Measurements from ENCODE around the gene RUBCNL.

RUBCNL gene

GRCh38 chr13:46314587-46314986 is 72.5 kb downstream of the RUBCNL start:
- DNase-seq (ENCODE audit: low read depth, low spot score): no peak

GRCh38 chr13:46313432-46314257 is 73.4 kb downstream of the RUBCNL start:
- H3K27ac ChIP-seq: no peak overlapping the region
- DNase-seq (ENCODE audit: low read depth, low spot score): no peak

More at GRCh38 chr13:46314587-46314986, 72.5 kb downstream of the RUBCNL start:
- H3K27ac ChIP-seq: no peak overlapping the region

- no peak for DNase-seq (ENCODE audit: low read depth, low spot score)
- H3K27ac ChIP-seq: no peak overlapping the region
Observed at GRCh38 chr13:46313024-46313423, 74.0 kb downstream of the RUBCNL start.

- DNase-seq (ENCODE audit: low read depth, low spot score): no peak
- no peak overlapping the region for H3K27ac ChIP-seq
Observed at GRCh38 chr13:46311217-46311616, 75.8 kb downstream of the RUBCNL start.

- no peak overlapping the region for H3K27ac ChIP-seq
- no peak for DNase-seq (ENCODE audit: low read depth, low spot score)
Observed at GRCh38 chr13:46310066-46310465, 77.0 kb downstream of the RUBCNL start.

- no peak for DNase-seq (ENCODE audit: low read depth, low spot score)
- no peak overlapping the region for H3K27ac ChIP-seq
Observed at GRCh38 chr13:46307554-46307953, 79.5 kb downstream of the RUBCNL start.

- no peak for DNase-seq (ENCODE audit: low read depth, low spot score)
- H3K27ac ChIP-seq: no peak overlapping the region
Observed at GRCh38 chr13:46304546-46304945, 82.5 kb downstream of the RUBCNL start.

- DNase-seq (ENCODE audit: low read depth, low spot score): no peak
Observed at GRCh38 chr13:46303742-46304385, 83.2 kb downstream of the RUBCNL start.

GRCh38 chr13:46297361-46297811 is 89.7 kb downstream of the RUBCNL start:
- DNase-seq (ENCODE audit: low read depth, low spot score): no peak
- peak overlapping the region; percentile 99 for H3K27ac ChIP-seq

More at GRCh38 chr13:46303742-46304385, 83.2 kb downstream of the RUBCNL start:
- no peak overlapping the region for H3K27ac ChIP-seq

GRCh38 chr13:46296921-46297320 is 90.1 kb downstream of the RUBCNL start:
- H3K27ac ChIP-seq: peak overlapping the region; percentile 99
- DNase-seq (ENCODE audit: low read depth, low spot score): no peak

GRCh38 chr13:46296115-46296822 is 90.8 kb downstream of the RUBCNL start:
- DNase-seq (ENCODE audit: low read depth, low spot score): no peak
- H3K27ac ChIP-seq: peak overlapping the region; percentile 99

GRCh38 chr13:46295491-46296114 is 91.4 kb downstream of the RUBCNL start:
- H3K27ac ChIP-seq: peak overlapping the region; percentile 99
- no peak for DNase-seq (ENCODE audit: low read depth, low spot score)

- H3K27ac ChIP-seq: no peak overlapping the region
- DNase-seq (ENCODE audit: low read depth, low spot score): no peak
Observed at GRCh38 chr13:46293436-46293835, 93.6 kb downstream of the RUBCNL start.
